H9 (cell line): ENCODE data around the gene PMM2. TPM values are rescaled to one million over a fixed set of nuclear protein-coding genes. Genes with fewer than 3 reads are reported as not detected.
A peak's percentile ranks its signal among the peaks of the same experiment; 100 is the strongest.
"Not testable (repeated sequence)": the region's sequence is repeated elsewhere in the genome, so short reads cannot be mapped to it uniquely, and the experiment has no call there.

Experiments
- DNase-seq: peaks from one replicate; pipeline ENCODE4 v3.0.0-alpha.2; 2017
- H2AFZ ChIP-seq: one replicate; pipeline ENCODE4 v1.6.1; 2013; ENCODE audit warnings: mild to moderate bottlenecking, low read length, control low read depth, moderate library complexity
- H2AK5ac ChIP-seq: 2 replicates; pipeline ENCODE4 v1.6.1; 2013; ENCODE audit warnings: low read length, control low read depth, mixed read lengths; ENCODE audit not compliant: insufficient read length
- H2BK120ac ChIP-seq: one replicate; pipeline ENCODE4 v1.6.1; 2013; ENCODE audit warnings: low read depth, mild to moderate bottlenecking, low read length, control low read depth, inconsistent platforms; ENCODE audit not compliant: poor library complexity, severe bottlenecking
- H2BK12ac ChIP-seq: 2 replicates; pipeline ENCODE4 v1.6.1; 2013; ENCODE audit warnings: low read length, control low read depth, mixed read lengths, low read depth; ENCODE audit not compliant: insufficient read length
- H2BK15ac ChIP-seq: 2 replicates; pipeline ENCODE4 v1.6.1; 2013; ENCODE audit warnings: low read depth, low read length, control low read depth
- H2BK20ac ChIP-seq: one replicate; pipeline ENCODE4 v1.6.1; 2013; ENCODE audit warnings: low read depth, mild to moderate bottlenecking, low read length, control low read depth, inconsistent platforms; ENCODE audit not compliant: poor library complexity, severe bottlenecking
- H2BK5ac ChIP-seq: 2 replicates; pipeline ENCODE4 v1.6.1; 2013; ENCODE audit warnings: low read length, control low read depth, mixed read lengths; ENCODE audit not compliant: insufficient read length
- H3K14ac ChIP-seq: 2 replicates; pipeline ENCODE4 v1.6.1; 2013; ENCODE audit warnings: low read length, control low read depth; ENCODE audit not compliant: insufficient read depth
- H3K18ac ChIP-seq: 2 replicates; pipeline ENCODE4 v1.6.1; 2013; ENCODE audit warnings: low read depth, mild to moderate bottlenecking, mixed read lengths, low read length, control low read depth; ENCODE audit not compliant: insufficient read length
- H3K23ac ChIP-seq: 2 replicates; pipeline ENCODE4 v1.6.1; 2013; ENCODE audit warnings: low read length, control low read depth, mixed read lengths, low read depth; ENCODE audit not compliant: insufficient read length
- H3K23me2 ChIP-seq: 2 replicates; pipeline ENCODE4 v1.6.1; 2013; ENCODE audit warnings: low read depth, mild to moderate bottlenecking, mixed read lengths, low read length, control low read depth; ENCODE audit not compliant: insufficient read length, poor library complexity, severe bottlenecking
- H3K27ac ChIP-seq: 2 replicates; pipeline ENCODE4 v1.5.1; 2013; ENCODE audit warnings: low read length, control low read depth, mixed read lengths, low read depth; ENCODE audit not compliant: insufficient read length
- H3K27me3 ChIP-seq: 2 replicates; pipeline ENCODE4 v1.6.1; 2013; ENCODE audit warnings: low read length, control low read depth, inconsistent platforms; ENCODE audit not compliant: insufficient read depth
- H3K4ac ChIP-seq: 2 replicates; pipeline ENCODE4 v1.6.1; 2013; ENCODE audit warnings: low read depth, mild to moderate bottlenecking, control low read depth, inconsistent platforms, low read length, moderate library complexity
- H3K4me1 ChIP-seq: 2 replicates; pipeline ENCODE4 v1.6.1; 2013; ENCODE audit warnings: low read length, control low read depth, inconsistent platforms; ENCODE audit not compliant: insufficient read depth
- H3K4me2 ChIP-seq: 2 replicates; pipeline ENCODE4 v1.6.1; 2013; ENCODE audit warnings: low read length, control low read depth, mixed read lengths; ENCODE audit not compliant: insufficient read length, insufficient read depth
- H3K56ac ChIP-seq: 2 replicates; pipeline ENCODE4 v1.6.1; 2013; ENCODE audit warnings: low read depth, mild to moderate bottlenecking, mixed read lengths, low read length, control low read depth; ENCODE audit not compliant: insufficient read length
- H3K79me1 ChIP-seq: 2 replicates; pipeline ENCODE4 v1.6.1; 2013; ENCODE audit warnings: low read depth, mild to moderate bottlenecking, moderate library complexity, low read length, control low read depth, inconsistent platforms; ENCODE audit not compliant: insufficient read depth, poor library complexity, severe bottlenecking
- H3K79me2 ChIP-seq: 2 replicates; pipeline ENCODE4 v1.6.1; 2013; ENCODE audit warnings: low read length, control low read depth, inconsistent platforms; ENCODE audit not compliant: insufficient read depth
- H3K9ac ChIP-seq: 2 replicates; pipeline ENCODE4 v1.6.1; 2013; ENCODE audit warnings: low read length, control low read depth, mixed read lengths; ENCODE audit not compliant: insufficient read length; ENCODE audit errors: extremely low read depth
- H3K9me3 ChIP-seq: one replicate; pipeline ENCODE4 v1.6.1; 2013; ENCODE audit warnings: low read depth, low read length, inconsistent platforms; ENCODE audit not compliant: control insufficient read depth
- H3T11ph ChIP-seq: one replicate; pipeline ENCODE4 v1.6.1; 2013; ENCODE audit warnings: mild to moderate bottlenecking, low read length, control low read depth, inconsistent platforms
- H4K20me1 ChIP-seq: one replicate; pipeline ENCODE4 v1.6.1; 2013; ENCODE audit not compliant: control insufficient read depth, insufficient read length, insufficient read depth
- H4K5ac ChIP-seq: 2 replicates; pipeline ENCODE4 v1.6.1; 2013; ENCODE audit warnings: low read depth, mild to moderate bottlenecking, mixed read lengths, low read length, control low read depth; ENCODE audit not compliant: insufficient read length
- H4K8ac ChIP-seq: replicated peaks from 2 replicates; pipeline ENCODE4 v1.6.1; 2013; ENCODE audit warnings: low read length, control low read depth, mixed read lengths, low read depth; ENCODE audit not compliant: insufficient read length
- H4K91ac ChIP-seq: 2 replicates; pipeline ENCODE4 v1.6.1; 2013; ENCODE audit warnings: low read depth, mild to moderate bottlenecking, moderate library complexity, mixed read lengths, low read length, control low read depth; ENCODE audit not compliant: insufficient read length
- H3K27ac Mint-ChIP-seq, 3 experiments: 2 replicates in 2 of 3; 3 replicates in 1 of 3; pipeline ENCODE4 v1.8.0; 2020 to 2021; ENCODE audit warnings: mixed read lengths in 3 of 3, mild to moderate bottlenecking in 1 of 3, moderate library complexity in 1 of 3
- H3K27me3 Mint-ChIP-seq: 2 replicates; pipeline ENCODE4 v1.8.0; 2021; ENCODE audit warnings: low read depth, mild to moderate bottlenecking, moderate library complexity, mixed read lengths
- H3K36me3 Mint-ChIP-seq, 3 experiments: 2 replicates in 2 of 3; 3 replicates in 1 of 3; pipeline ENCODE4 v1.8.0; 2020 to 2021; ENCODE audit warnings: low read depth in 3 of 3, mixed read lengths in 3 of 3; ENCODE audit not compliant: insufficient read depth in 1 of 3
- H3K4me1 Mint-ChIP-seq, 2 experiments: 2 replicates each; pipeline ENCODE4 v1.8.0; 2020; ENCODE audit warnings: mixed read lengths in 2 of 2
- H3K4me3 Mint-ChIP-seq, 2 experiments: 2 replicates in 1 of 2; 3 replicates in 1 of 2; pipeline ENCODE4 v1.8.0; 2020 to 2021; ENCODE audit warnings: mild to moderate bottlenecking in 2 of 2, mixed read lengths in 2 of 2, moderate library complexity in 1 of 2
- H3K9me3 Mint-ChIP-seq, 2 experiments: 2 replicates in 1 of 2; 3 replicates in 1 of 2; pipeline ENCODE4 v1.8.0; 2020; ENCODE audit warnings: mild to moderate bottlenecking in 2 of 2, mixed read lengths in 2 of 2, moderate library complexity in 1 of 2
- WGBS: extraction: QIAGEN DNeasy Blood & Tissue Kit; methylation state at CpG from one replicate; pipeline ENCODE4 v1.1.7; 2013; ENCODE audit warnings: missing lambda C conversion rate, low lambda C conversion rate, mixed read lengths; ENCODE audit not compliant: insufficient read length; ENCODE audit errors: extremely low coverage; 5-methylcytosine and 5-hydroxymethylcytosine counted together
- total RNA-seq: library from RNA; stranded (reverse); gene quantifications from 2 replicates; pipeline ENCODE4 v1.2.1, GENCODE V29; 2021
- TF ChIP-seq, protein P1 (sequence below): fragments of 200-600 bp; sonication (generic); conservative IDR thresholded peaks from 3 replicates; pipeline ENCODE4 v1.8.0; 2021; ENCODE audit warnings: antibody characterized with exemption, mild to moderate bottlenecking

PMM2 gene
- total RNA-seq, 1 experiment from 2014 or later: 82.7 TPM

DNA sequence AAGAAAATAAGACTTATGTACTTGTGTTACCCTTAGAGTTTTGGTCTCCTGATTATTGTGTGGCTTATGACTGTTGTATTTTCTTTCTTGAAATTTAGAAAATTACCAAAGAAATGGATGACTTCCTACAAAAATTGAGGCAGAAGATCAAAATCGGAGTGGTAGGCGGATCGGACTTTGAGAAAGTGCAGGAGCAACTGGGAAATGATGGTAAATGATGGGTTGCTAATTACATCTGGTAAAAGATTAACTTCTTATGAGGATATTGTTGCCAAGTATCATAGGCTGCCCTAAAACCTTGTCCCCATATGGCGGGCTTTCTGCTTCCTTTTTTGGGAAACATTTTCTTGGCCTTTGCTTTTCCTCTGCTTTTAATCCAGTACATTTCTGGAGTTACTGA lies 4.1 kb downstream of the PMM2 start:
- no peak overlapping the region for H2BK120ac ChIP-seq
- no peak for DNase-seq
- no peak overlapping the region for H4K91ac ChIP-seq
- peaks cover 4% of the 10 kb centered on the region for H3K23me2 ChIP-seq
- WGBS: no CpG with 5 or more reads among the region's 4 CpGs
- no peak overlapping the region for H2AFZ ChIP-seq
- Mint-ChIP-seq H3K9me3 (no peaks in the 10 kb centered on the region), H3K4me3 (no peak overlapping the region), H3K27ac (no peak overlapping the region), H3K27me3 (no peaks in the 10 kb centered on the region), H3K4me1 (peaks cover 12 to 15% of the 10 kb centered on the region in 2 experiments), H3K36me3 (peaks cover 27 to 70% (median 51%) of the 10 kb centered on the region in 3 experiments; a peak in 6 of 7 replicates)
- H3K79me1 ChIP-seq: no peaks in the 10 kb centered on the region
- no peaks in the 10 kb centered on the region for H3K9me3 ChIP-seq
- no peak overlapping the region for H4K8ac ChIP-seq
- H3K27ac ChIP-seq: no peak overlapping the region
- no peak overlapping the region for H3T11ph ChIP-seq
- H3K4ac ChIP-seq: no peak overlapping the region
- no peak overlapping the region for H2BK12ac ChIP-seq
- H3K4me1 ChIP-seq: 0 out of 2 replicates have a peak, but pooled peaks cover 2% of the 10 kb centered on the region
- no peak overlapping the region for H2AK5ac ChIP-seq
- no peaks in the 10 kb centered on the region for H3K27me3 ChIP-seq
- H3K9ac ChIP-seq: no peak overlapping the region
- no peak overlapping the region for H2BK5ac ChIP-seq
- no peak overlapping the region for H3K56ac ChIP-seq
- no peak overlapping the region for H2BK20ac ChIP-seq
- TF ChIP-seq, protein P1, sequence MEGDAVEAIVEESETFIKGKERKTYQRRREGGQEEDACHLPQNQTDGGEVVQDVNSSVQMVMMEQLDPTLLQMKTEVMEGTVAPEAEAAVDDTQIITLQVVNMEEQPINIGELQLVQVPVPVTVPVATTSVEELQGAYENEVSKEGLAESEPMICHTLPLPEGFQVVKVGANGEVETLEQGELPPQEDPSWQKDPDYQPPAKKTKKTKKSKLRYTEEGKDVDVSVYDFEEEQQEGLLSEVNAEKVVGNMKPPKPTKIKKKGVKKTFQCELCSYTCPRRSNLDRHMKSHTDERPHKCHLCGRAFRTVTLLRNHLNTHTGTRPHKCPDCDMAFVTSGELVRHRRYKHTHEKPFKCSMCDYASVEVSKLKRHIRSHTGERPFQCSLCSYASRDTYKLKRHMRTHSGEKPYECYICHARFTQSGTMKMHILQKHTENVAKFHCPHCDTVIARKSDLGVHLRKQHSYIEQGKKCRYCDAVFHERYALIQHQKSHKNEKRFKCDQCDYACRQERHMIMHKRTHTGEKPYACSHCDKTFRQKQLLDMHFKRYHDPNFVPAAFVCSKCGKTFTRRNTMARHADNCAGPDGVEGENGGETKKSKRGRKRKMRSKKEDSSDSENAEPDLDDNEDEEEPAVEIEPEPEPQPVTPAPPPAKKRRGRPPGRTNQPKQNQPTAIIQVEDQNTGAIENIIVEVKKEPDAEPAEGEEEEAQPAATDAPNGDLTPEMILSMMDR: no peak
- H2BK15ac ChIP-seq: no peak overlapping the region
- H3K23ac ChIP-seq: no peak overlapping the region
- no peaks in the 10 kb centered on the region for H4K20me1 ChIP-seq
- no peak overlapping the region for H4K5ac ChIP-seq
- no peak overlapping the region for H3K14ac ChIP-seq
- H3K79me2 ChIP-seq: peaks cover 18% of the 10 kb centered on the region
- no peak overlapping the region for H3K18ac ChIP-seq
- H3K4me2 ChIP-seq: no peak overlapping the region

DNA sequence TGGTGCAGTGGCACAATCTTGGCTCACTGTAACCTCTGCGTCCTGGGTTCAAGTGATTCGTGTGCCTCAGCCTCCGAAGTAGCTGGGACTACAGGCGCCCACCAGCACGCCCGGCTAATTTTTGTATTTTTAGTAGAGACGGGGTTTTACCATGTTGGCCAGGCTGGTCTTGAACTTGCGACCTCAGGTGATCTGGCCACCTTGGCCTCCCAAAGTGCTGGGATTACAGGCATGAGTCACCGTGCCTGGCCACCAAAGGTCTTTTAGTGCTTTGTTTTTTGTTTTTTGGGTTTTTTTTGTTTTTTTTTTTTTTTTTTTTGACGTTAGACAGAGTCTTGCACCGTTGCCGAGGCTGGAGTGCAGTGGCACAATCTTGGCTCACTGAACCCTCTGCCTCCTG lies 6.1 kb downstream of the PMM2 start:
- not testable (repeated sequence) for H2BK15ac ChIP-seq, H3K79me1 ChIP-seq, H4K8ac ChIP-seq, H3K79me2 ChIP-seq, H3K4me2 ChIP-seq, H3K27me3 Mint-ChIP-seq, H3K18ac ChIP-seq, H3K4me1 ChIP-seq, H2AFZ ChIP-seq, H2BK5ac ChIP-seq, H3K23ac ChIP-seq, H3K27me3 ChIP-seq, H3K27ac ChIP-seq, H2AK5ac ChIP-seq, H3K9me3 ChIP-seq, H4K91ac ChIP-seq, H3K9me3 Mint-ChIP-seq, H3K4ac ChIP-seq, H3K9ac ChIP-seq, H2BK20ac ChIP-seq, H3K4me3 Mint-ChIP-seq, H3K4me1 Mint-ChIP-seq, H3T11ph ChIP-seq, H4K20me1 ChIP-seq, H4K5ac ChIP-seq, H3K23me2 ChIP-seq, H3K56ac ChIP-seq, H2BK12ac ChIP-seq, H2BK120ac ChIP-seq, DNase-seq, H3K14ac ChIP-seq
- no CpG with 5 or more reads among the region's 12 CpGs for WGBS
- Mint-ChIP-seq H3K27ac (0 out of 7 replicates have a peak overlapping the region, but pooled peaks of 1 of the 3 experiments have one; percentile 35), H3K36me3 (peaks cover 40 to 85% (median 66%) of the 10 kb centered on the region in 3 experiments; a peak in 6 of 7 replicates)
